K562 (cell line): Measurements from ENCODE around the gene SULT1A2. TPM values are rescaled to one million over a fixed set of nuclear protein-coding genes. Genes with fewer than 3 reads are reported as not detected.

Experiments used
- ATAC-seq: fragments of 200-7000 bp; cut with Tn5 transposase; 3 replicates; pipeline ENCODE4 v1.9.1; 2020; ENCODE audit warnings: moderate library complexity
- BruUV-seq: library from RNA; stranded (reverse); fragments of 400-500 nt; replicated peaks from 2 replicates; lab custom pipeline; 2021; lab: Mats Ljungman, UMichigan
- CTCF ChIA-PET: fragments of 300-600 bp; formaldehyde crosslinking; extraction: SDS; loops from one replicate; lab custom pipeline; 2021; ENCODE audit warnings: low intra/inter-chr PET ratio; lab: Yijun Ruan, JAX
- POLR2A ChIA-PET: fragments of 300-600, 350-650 bp; sonication (Branson Sonifier 250); formaldehyde crosslinking; extraction: SDS; loops from one replicate; lab custom pipeline; 2021; ENCODE audit warnings: antibody characterized with exemption, inconsistent platforms; lab: Yijun Ruan, JAX
- DNase-seq, 4 experiments: peaks; one replicate each; pipeline versions ENCODE4 v3.0.0 to v3.0.0-alpha.2; 2011 to 2018; ENCODE audit warnings: low spot score in 3 of 4, mixed read lengths in 3 of 4; ENCODE audit errors: extremely low read depth in 1 of 4
- FAIRE-seq: peaks from 2 replicates; lab custom pipeline; 2011; peaks lifted over from hg19 to GRCh38; lab: Jason Lieb, UNC
- H2AFZ ChIP-seq: 2 replicates; pipeline ENCODE4 v1.6.0; 2011; ENCODE audit warnings: low read depth, low read length, control low read depth, inconsistent platforms
- H3K27ac ChIP-seq: fragments of 200-600 bp; 3 replicates; pipeline ENCODE4 v1.8.0; 2011; ENCODE audit warnings: low read depth, mild to moderate bottlenecking, control low read depth, inconsistent platforms, low read length, moderate library complexity, mixed read lengths; ENCODE audit errors: extremely low read depth
- H3K27me3 ChIP-seq, 2 experiments: fragments of 300-600 bp in 1 of 2; 2 replicates in 1 of 2; 3 replicates in 1 of 2; pipeline versions ENCODE4 v1.6.0 to v1.8.0; 2011; ENCODE audit warnings: inconsistent platforms in 2 of 2, low read length in 2 of 2, mild to moderate bottlenecking in 1 of 2, mixed read lengths in 1 of 2, moderate library complexity in 1 of 2; ENCODE audit not compliant: control insufficient read depth in 2 of 2, insufficient read depth in 2 of 2
- H3K36me3 ChIP-seq: fragments of 300-600 bp; 3 replicates; pipeline ENCODE4 v1.8.0; 2011; ENCODE audit warnings: mild to moderate bottlenecking, low read length, inconsistent platforms; ENCODE audit not compliant: control insufficient read depth, insufficient read depth
- H3K4me1 ChIP-seq, 2 experiments: fragments of 200-600 bp in 1 of 2; replicated peaks in 1 of 2; 2 replicates in 1 of 2; 3 replicates in 1 of 2; pipeline versions ENCODE4 v1.5.1 to v1.8.0; 2011; ENCODE audit warnings: inconsistent platforms in 2 of 2, low read length in 2 of 2, mild to moderate bottlenecking in 1 of 2, mixed read lengths in 1 of 2, moderate library complexity in 1 of 2; ENCODE audit not compliant: control insufficient read depth in 2 of 2, insufficient read depth in 2 of 2
- H3K4me2 ChIP-seq: 2 replicates; pipeline ENCODE4 v1.6.1; 2011; ENCODE audit warnings: low read length, control low read depth, inconsistent platforms, mixed read lengths; ENCODE audit not compliant: insufficient read depth
- H3K4me3 ChIP-seq: fragments of 200-600 bp; sonication (generic), shearing (Covaris generic); 2 replicates; pipeline ENCODE4 v1.5.1; 2016; ENCODE audit warnings: control low read depth, inconsistent platforms
- H3K79me2 ChIP-seq: fragments of 200-600 bp; 3 replicates; pipeline ENCODE4 v1.8.0; 2011; ENCODE audit warnings: low read length, inconsistent platforms; ENCODE audit not compliant: control insufficient read depth, insufficient read depth
- H3K9ac ChIP-seq, 2 experiments: 2 replicates each; pipeline versions ENCODE4 v1.6.0 to v1.6.1; 2011; ENCODE audit warnings: low read depth in 2 of 2, low read length in 2 of 2, control low read depth in 1 of 2, inconsistent platforms in 1 of 2, mild to moderate bottlenecking in 1 of 2, mixed read lengths in 1 of 2; ENCODE audit not compliant: insufficient read depth in 1 of 2
- H3K9me1 ChIP-seq: one replicate; pipeline ENCODE4 v1.6.0; 2011; ENCODE audit warnings: inconsistent platforms, mild to moderate bottlenecking, low read length, moderate library complexity; ENCODE audit not compliant: control insufficient read depth, insufficient read depth
- H3K9me3 ChIP-seq: replicated peaks from 2 replicates; pipeline ENCODE4 v1.5.1; 2011; ENCODE audit warnings: low read depth, low read length, inconsistent platforms; ENCODE audit not compliant: control insufficient read depth, insufficient read depth
- H4K20me1 ChIP-seq: replicated peaks from 2 replicates; pipeline ENCODE4 v1.6.1; 2011; ENCODE audit warnings: low read length, inconsistent platforms, mixed read lengths; ENCODE audit not compliant: control insufficient read depth, insufficient read depth
- ATF1 ChIP-seq, 2 experiments: fragments of 450-650 bp in 1 of 2; IDR thresholded peaks; 2 replicates each; pipeline ENCODE4 v1.6.1; 2016; ENCODE audit warnings: missing compliant biosample characterization in 1 of 2, missing genetic modification characterization in 1 of 2
- CTCFL ChIP-seq: IDR thresholded peaks from 2 replicates; pipeline ENCODE4 v1.6.1; 2011; ENCODE audit warnings: borderline replicate concordance, low read depth, mild to moderate bottlenecking, moderate library complexity, low read length; ENCODE audit not compliant: insufficient read depth, poor library complexity, severe bottlenecking
- HDGF ChIP-seq: fragments of 450-650 bp; IDR thresholded peaks from 2 replicates; pipeline ENCODE4 v1.6.1; 2016
- MITF ChIP-seq: IDR thresholded peaks from 2 replicates; pipeline ENCODE4 v1.6.1; 2014; ENCODE audit warnings: antibody characterized with exemption
- NBN ChIP-seq: fragments of 450-650 bp; IDR thresholded peaks from 2 replicates; pipeline ENCODE4 v1.6.1; 2016; ENCODE audit warnings: low read depth, mild to moderate bottlenecking
- RREB1 ChIP-seq: fragments of 250-450 bp; sonication (Bioruptor Pico); IDR thresholded peaks from 2 replicates; pipeline ENCODE4 v1.4.0; 2020
- SMAD3 ChIP-seq: fragments of 450-650 bp; formaldehyde crosslinking; conservative IDR thresholded peaks from 2 replicates; pipeline ENCODE4 v1.4.0; 2020; ENCODE audit warnings: mild to moderate bottlenecking
- SNAPC5 ChIP-seq: fragments of 250-450 bp; sonication (Bioruptor Pico); IDR thresholded peaks from 2 replicates; pipeline ENCODE4 v1.8.0; 2021; ENCODE audit warnings: moderate library complexity, mild to moderate bottlenecking, inconsistent platforms
- ZBTB26 ChIP-seq: fragments of 450-650 bp; formaldehyde crosslinking; IDR thresholded peaks from 2 replicates; pipeline ENCODE4 v1.4.0; 2022; ENCODE audit warnings: missing genetic modification characterization
- ZC3H8 ChIP-seq: fragments of 450-650 bp; IDR thresholded peaks from 2 replicates; pipeline ENCODE4 v1.6.1; 2017
- ZKSCAN3 ChIP-seq: fragments of 250-450 bp; sonication (Bioruptor Pico); IDR thresholded peaks from 2 replicates; pipeline ENCODE4 v1.4.0; 2020
- ZNF316 ChIP-seq: fragments of 450-650 bp; IDR thresholded peaks from 2 replicates; pipeline ENCODE4 v1.6.1; 2016
- ZNF324 ChIP-seq: fragments of 250-450 bp; sonication (Bioruptor Pico); IDR thresholded peaks from 2 replicates; pipeline ENCODE4 v1.4.0; 2020; ENCODE audit warnings: mild to moderate bottlenecking
- WGBS: fragments of 100-300 bp; shearing (Covaris generic); methylation state at CpG from one replicate; pipeline ENCODE4 v1.1.6; 2016; ENCODE audit warnings: low coverage, mixed read lengths; ENCODE audit not compliant: insufficient coverage; ENCODE audit errors: missing lambda C conversion rate; 5-methylcytosine and 5-hydroxymethylcytosine counted together
- in situ Hi-C: fragments of 300-500 bp; cut with MboI; formaldehyde crosslinking; loops from 4 replicates; pipeline ENCODE4 v1.15.0; 2018; ENCODE audit warnings: inconsistent platforms, mixed read lengths
- intact Hi-C: fragments of 100-400 bp; cut with micrococcal nuclease; formaldehyde crosslinking; loops from 2 replicates; pipeline ENCODE4 v1.14.2; 2022
- polyA plus RNA-seq, 8 experiments: library from polyadenylated mRNA; depleted of rRNA in 4 of 8; stranded (reverse) in 5 of 8; unstranded in 3 of 8; fragments of >200 nt; fragmentation: Nextera tagmentation in 2 of 8; fragmentation: Illumina TruSeq in 1 of 8; extraction: Ambion mirVana in 2 of 8; extraction: Trizol in 1 of 8; gene quantifications; 2 replicates each; pipeline versions ENCODE4 v1.2.1 to v1.2.3, GENCODE V29; 2011 to 2014; ENCODE audit warnings: inconsistent platforms in 1 of 8, missing spikeins in 1 of 8
- total RNA-seq, 7 experiments: library from RNA; depleted of rRNA in 6 of 7; stranded (reverse); fragments of >200 nt in 6 of 7; fragmentation: Illumina TruSeq in 2 of 7; extraction: Trizol in 2 of 7; gene quantifications; 2 replicates each; pipeline versions ENCODE4 v1.2.1 to v1.2.3, GENCODE V29; 2011 to 2021; ENCODE audit warnings: low replicate concordance in 1 of 7

The SULT1A2 gene
- total and polyA plus RNA-seq, 9 of the 15 experiments (the other 6 are each of a cell fraction or from before 2014, with no cell fraction given) = 0.73 to 3.2 (median 1.7) TPM

GRCh38 chr16:28569021-28569420 lies 27.8 kb downstream of the SULT1A2 start:
- no peak overlapping the region for H3K4me2 ChIP-seq
- DNase-seq (no peak), FAIRE-seq (no peak), ATAC-seq (no peak)
- H3K9me1 ChIP-seq = no peaks in the 10 kb centered on the region
- no peaks in the 10 kb centered on the region for H3K36me3 ChIP-seq
- no TSS peak for BruUV-seq
- peaks cover 4% of the 10 kb centered on the region; the same call in 2 of the 3 replicates for H3K79me2 ChIP-seq
- ChIA-PET POLR2A (no interaction called here), CTCF (no interaction called here)
- peaks cover 0 to 3% of the 10 kb centered on the region in 2 experiments; a peak in 1 of 5 replicates for H3K4me1 ChIP-seq
- H3K27ac ChIP-seq = no peak overlapping the region
- H4K20me1 ChIP-seq = no peaks in the 10 kb centered on the region; the same call in 1 of the 2 replicates
- in situ Hi-C loops = no loop called here
- no peak overlapping the region for H3K9ac ChIP-seq
- H2AFZ ChIP-seq = no peak overlapping the region
- intact Hi-C loops = no loop called here
- WGBS = 92% methylated on average over 5 of the region's 5 CpGs
- H3K4me3 ChIP-seq = no peak overlapping the region
- no peaks in the 10 kb centered on the region for H3K27me3 ChIP-seq
- H3K9me3 ChIP-seq = no peaks in the 10 kb centered on the region; the same call in 1 of the 2 replicates
- TF ChIP-seq ZKSCAN3 (CRISPR knock-in tag) (no peak), MITF (no peak), HDGF (no peak), ZBTB26 (CRISPR knock-in tag) (no peak), ZNF324 (CRISPR knock-in tag) (no peak), ZC3H8 (no peak), ATF1 (CRISPR knock-in tag; IDR thresholded peaks at IDR 0.05) (no peak), ATF1 (tag; IDR thresholded peaks at IDR 0.05) (no peak), ZNF316 (no peak), RREB1 (CRISPR knock-in tag) (no peak), NBN (no peak), SMAD3 (CRISPR knock-in tag) (no peak), CTCFL (no peak), SNAPC5 (CRISPR knock-in tag) (no peak)
